ENCODE data around the gene HNRNPUL1.

GRCh38 chr19:41221514-41222205, 42.5 kb upstream of the HNRNPUL1 start:
- TF ChIP-seq POLR2A (IDR thresholded peaks at IDR 0.05), result no peak
- TF ChIP-seq, protein P1, sequence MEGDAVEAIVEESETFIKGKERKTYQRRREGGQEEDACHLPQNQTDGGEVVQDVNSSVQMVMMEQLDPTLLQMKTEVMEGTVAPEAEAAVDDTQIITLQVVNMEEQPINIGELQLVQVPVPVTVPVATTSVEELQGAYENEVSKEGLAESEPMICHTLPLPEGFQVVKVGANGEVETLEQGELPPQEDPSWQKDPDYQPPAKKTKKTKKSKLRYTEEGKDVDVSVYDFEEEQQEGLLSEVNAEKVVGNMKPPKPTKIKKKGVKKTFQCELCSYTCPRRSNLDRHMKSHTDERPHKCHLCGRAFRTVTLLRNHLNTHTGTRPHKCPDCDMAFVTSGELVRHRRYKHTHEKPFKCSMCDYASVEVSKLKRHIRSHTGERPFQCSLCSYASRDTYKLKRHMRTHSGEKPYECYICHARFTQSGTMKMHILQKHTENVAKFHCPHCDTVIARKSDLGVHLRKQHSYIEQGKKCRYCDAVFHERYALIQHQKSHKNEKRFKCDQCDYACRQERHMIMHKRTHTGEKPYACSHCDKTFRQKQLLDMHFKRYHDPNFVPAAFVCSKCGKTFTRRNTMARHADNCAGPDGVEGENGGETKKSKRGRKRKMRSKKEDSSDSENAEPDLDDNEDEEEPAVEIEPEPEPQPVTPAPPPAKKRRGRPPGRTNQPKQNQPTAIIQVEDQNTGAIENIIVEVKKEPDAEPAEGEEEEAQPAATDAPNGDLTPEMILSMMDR (IDR thresholded peaks at IDR 0.05), result no peak
